Muscle layer of colon (tissue), 2 donors: Measurements from ENCODE around the gene ERI2.
A peak's percentile ranks its signal among the peaks of the same experiment; 100 is the strongest.
"Not testable (repeated sequence)": the region's sequence is repeated elsewhere in the genome, so short reads cannot be mapped to it uniquely, and the experiment has no call there.

Source experiments
- H3K27ac ChIP-seq: one replicate; pipeline ENCODE4 v1.7.0; 2013; ENCODE audit warnings: low read depth, mild to moderate bottlenecking, low read length, moderate library complexity
- H3K27me3 ChIP-seq, 2 donors: one replicate each; pipeline ENCODE4 v1.7.0; 2013; ENCODE audit warnings: low read length in 2 of 2, mild to moderate bottlenecking in 2 of 2; ENCODE audit not compliant: insufficient read depth in 2 of 2, control insufficient read depth in 1 of 2
- H3K36me3 ChIP-seq: one replicate; pipeline ENCODE4 v1.7.0; 2013; ENCODE audit warnings: mild to moderate bottlenecking, low read length; ENCODE audit not compliant: insufficient read depth
- H3K4me1 ChIP-seq: one replicate; pipeline ENCODE4 v1.7.0; 2013; ENCODE audit warnings: mild to moderate bottlenecking, low read length; ENCODE audit not compliant: insufficient read depth
- H3K4me3 ChIP-seq, 2 donors: one replicate each; pipeline ENCODE4 v1.7.0; 2013; ENCODE audit warnings: low read length in 2 of 2, low read depth in 1 of 2, mild to moderate bottlenecking in 1 of 2, moderate library complexity in 1 of 2
- H3K9ac ChIP-seq: one replicate; pipeline ENCODE4 v1.7.0; 2013; ENCODE audit warnings: low read length
- H3K9me3 ChIP-seq: one replicate; pipeline ENCODE4 v1.7.0; 2013; ENCODE audit warnings: mild to moderate bottlenecking, low read length
- donor health status: abdominal sarcoma.
- donor health status: Adenocarcinoma of cecum.

Gene ERI2

DNA sequence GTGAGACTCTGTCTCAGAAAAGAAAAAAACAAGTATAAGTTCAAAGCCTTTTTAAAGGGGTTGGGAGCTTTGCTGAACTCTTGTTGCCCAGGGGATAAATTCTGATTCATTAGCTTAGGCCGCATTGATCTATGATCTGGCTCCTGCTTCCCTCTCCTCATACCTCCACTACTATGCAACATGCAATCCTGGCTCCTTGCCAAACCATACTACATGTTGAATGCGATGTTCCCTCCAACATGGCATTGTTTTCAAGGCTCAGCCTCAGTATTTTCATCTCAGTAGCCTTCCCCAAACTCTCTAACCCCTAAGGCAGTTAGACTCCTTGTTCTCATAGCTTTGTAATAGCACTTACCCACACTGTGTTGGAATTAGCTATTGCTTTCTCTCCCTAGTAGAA is 6.2 kb upstream of the ERI2 start:
- H3K27me3 ChIP-seq = no peaks in the 10 kb centered on the region
- no peak overlapping the region for H3K4me3 ChIP-seq
- no peaks in the 10 kb centered on the region for H3K4me1 ChIP-seq
- H3K9ac ChIP-seq = no peak overlapping the region
- no peaks in the 10 kb centered on the region for H3K36me3 ChIP-seq
- H3K9me3 ChIP-seq = no peaks in the 10 kb centered on the region
- no peak overlapping the region for H3K27ac ChIP-seq

DNA sequence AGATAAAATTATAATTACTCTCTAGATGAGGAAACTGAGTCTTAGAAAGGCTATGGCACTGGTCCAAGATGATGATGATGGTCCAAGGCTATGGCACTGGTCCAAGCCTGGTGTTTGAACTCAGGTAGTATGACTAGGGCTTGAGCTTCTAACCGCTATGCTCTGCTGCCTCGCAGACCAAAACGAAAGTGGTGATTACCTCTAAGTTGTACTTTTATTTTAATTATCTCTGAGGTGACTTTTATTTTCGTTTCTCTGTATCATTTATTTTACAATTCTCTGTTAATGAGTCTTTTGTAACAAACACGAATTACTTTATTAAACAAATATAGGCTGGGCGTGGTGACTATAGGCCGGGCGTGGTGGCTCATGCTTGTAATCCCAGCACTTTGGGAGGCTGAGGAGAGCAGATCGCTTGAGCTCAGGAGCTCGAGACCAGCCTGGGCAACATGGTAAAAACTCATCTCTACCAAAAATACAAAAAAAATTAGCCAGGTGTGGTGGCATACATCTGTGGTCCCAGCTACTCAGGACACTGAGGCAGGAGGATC is 5.7 kb upstream of the ERI2 start:
- Histone ChIP-seq H3K4me3 (no peak overlapping the region), H3K9me3 (no peaks in the 10 kb centered on the region), H3K9ac (no peak overlapping the region), H3K27me3 (no peaks in the 10 kb centered on the region), H3K4me1 (peaks cover 5% of the 10 kb centered on the region), H3K36me3 (no peaks in the 10 kb centered on the region), H3K27ac (no peak overlapping the region)

DNA sequence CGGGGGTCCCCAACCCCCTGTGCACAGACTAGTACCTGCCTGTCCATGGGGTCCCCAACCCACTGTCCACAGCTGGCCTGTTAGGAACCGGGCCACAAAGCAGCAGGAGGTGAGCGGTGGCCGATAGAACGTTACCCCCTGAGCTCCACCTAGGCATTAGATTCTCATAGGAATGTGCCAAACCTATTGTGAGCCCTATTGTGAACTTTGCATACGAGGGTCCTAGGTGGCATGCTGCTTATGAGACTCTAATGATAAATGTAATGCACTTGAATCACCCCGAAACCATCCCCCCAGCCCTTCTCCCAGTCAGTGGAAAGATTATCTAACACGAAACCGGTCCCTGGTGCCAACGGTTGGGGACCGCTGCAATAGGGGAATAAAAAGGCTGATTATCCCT is 1.6 kb upstream of the ERI2 start:
- Histone ChIP-seq H3K36me3 (no peaks in the 10 kb centered on the region), H3K27me3 (no peaks in the 10 kb centered on the region), H3K9me3 (no peaks in the 10 kb centered on the region), H3K4me3 (no peak overlapping the region), H3K4me1 (peaks cover 5% of the 10 kb centered on the region), H3K9ac (no peak overlapping the region), H3K27ac (no peak overlapping the region)

DNA sequence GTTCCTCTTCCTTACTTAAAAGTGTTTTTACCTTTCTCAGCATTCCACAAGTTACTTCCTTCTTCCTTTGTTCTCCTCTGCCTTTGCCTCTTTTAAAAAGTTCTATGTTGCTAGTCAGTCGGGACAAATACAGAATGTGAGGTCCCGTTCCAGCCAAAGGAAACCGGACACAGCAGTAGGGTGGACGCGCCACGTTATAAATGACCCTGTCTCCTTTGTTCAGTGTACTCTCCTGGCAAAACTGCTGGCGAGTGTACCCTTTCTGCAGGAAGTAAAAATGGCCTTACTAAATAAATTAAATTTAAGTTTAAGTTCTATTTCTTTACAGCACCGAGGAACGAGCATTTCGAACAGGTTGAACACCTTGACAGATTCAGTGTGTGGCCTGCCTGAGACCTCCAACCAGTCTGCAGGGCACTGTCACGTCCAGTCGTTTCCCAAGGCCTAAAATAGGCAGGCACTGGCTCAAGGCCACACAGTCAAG is 546 bp downstream of the ERI2 start:
- H3K27me3 ChIP-seq, H3K4me1 ChIP-seq, H3K9me3 ChIP-seq, H3K36me3 ChIP-seq: not testable (repeated sequence)
- peak overlapping the region; percentile 83 for H3K27ac ChIP-seq
- peak overlapping the region; percentile 93 to 95 for H3K4me3 ChIP-seq
- peak overlapping the region; percentile 74 for H3K9ac ChIP-seq

GRCh38 chr16:20803561-20804214 is 2.6 kb downstream of the ERI2 start:
- H3K9ac ChIP-seq = no peak overlapping the region
- no peak overlapping the region for H3K4me3 ChIP-seq

DNA sequence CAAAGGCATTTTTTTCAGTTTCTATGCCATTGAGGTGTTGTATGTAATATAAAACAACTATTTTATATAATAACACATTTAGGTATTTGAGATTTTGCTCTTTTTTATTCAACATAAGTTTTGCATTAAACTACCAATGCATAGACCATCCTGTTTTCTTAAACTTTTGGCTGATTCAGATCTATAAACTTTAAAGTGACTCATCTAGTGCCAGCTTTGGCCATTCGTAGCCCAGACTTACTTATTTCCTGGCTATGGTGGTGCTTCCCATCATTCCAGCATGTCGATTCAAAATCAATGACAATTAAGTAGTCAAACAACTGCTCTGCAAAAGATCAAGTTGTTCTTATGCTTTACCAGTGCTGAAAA is 3.1 kb downstream of the ERI2 start:
- H3K9me3 ChIP-seq = no peaks in the 10 kb centered on the region
- H3K27ac ChIP-seq = no peak overlapping the region
- H3K4me3 ChIP-seq = no peak overlapping the region
- no peak overlapping the region for H3K9ac ChIP-seq
- no peaks in the 10 kb centered on the region for H3K27me3 ChIP-seq
- peaks cover 5% of the 10 kb centered on the region for H3K4me1 ChIP-seq
- H3K36me3 ChIP-seq = peaks cover 2% of the 10 kb centered on the region

More at GRCh38 chr16:20803561-20804214, 2.6 kb downstream of the ERI2 start:
- Histone ChIP-seq H3K36me3 (no peaks in the 10 kb centered on the region), H3K27me3 (no peaks in the 10 kb centered on the region), H3K4me1 (peaks cover 5% of the 10 kb centered on the region), H3K27ac (no peak overlapping the region), H3K9me3 (no peaks in the 10 kb centered on the region)

DNA sequence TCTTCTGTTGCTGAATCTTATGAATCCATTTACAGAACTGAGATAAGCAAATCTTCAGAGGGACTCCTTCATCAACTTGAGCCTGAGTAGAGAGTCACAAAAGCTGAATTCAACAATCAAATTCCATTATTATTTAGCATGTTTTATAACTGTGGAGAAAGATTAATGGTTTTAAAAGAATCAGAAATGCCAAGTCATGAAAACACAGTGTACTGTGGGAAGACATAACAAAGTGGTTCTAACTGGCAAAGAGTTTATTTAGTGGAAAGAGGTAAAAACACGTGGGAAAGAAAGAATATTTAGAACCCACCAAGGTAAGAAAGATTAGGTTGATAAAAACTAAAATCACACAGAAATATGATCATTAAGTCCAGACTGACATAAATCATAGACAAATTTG is 5.0 kb downstream of the ERI2 start:
- no peak overlapping the region for H3K27ac ChIP-seq
- no peaks in the 10 kb centered on the region for H3K9me3 ChIP-seq
- H3K27me3 ChIP-seq = no peaks in the 10 kb centered on the region
- no peak overlapping the region for H3K4me3 ChIP-seq
- H3K36me3 ChIP-seq = peaks cover 9% of the 10 kb centered on the region
- no peak overlapping the region for H3K9ac ChIP-seq
- no peaks in the 10 kb centered on the region for H3K4me1 ChIP-seq

DNA sequence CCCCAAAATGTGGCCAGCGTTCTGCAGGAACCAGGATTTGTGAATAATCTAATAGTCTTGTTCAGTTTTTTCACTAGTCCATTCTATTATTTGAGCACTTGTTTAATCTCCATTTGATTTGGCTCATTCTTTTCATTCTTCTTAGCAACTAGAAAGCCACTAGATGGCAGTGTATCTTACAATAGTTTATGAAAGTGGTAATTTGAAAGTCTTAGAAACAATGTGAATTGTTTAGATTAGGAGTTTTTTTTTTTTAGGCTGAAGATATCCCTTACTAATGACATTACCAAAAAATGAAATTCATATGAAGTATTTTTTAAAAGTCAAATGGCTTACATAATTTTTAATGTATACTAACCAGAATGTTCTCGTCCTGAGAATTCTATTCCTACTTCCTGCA is 6.7 kb downstream of the ERI2 start:
- Histone ChIP-seq H3K9ac (no peak overlapping the region), H3K27me3 (no peaks in the 10 kb centered on the region), H3K4me3 (no peak overlapping the region), H3K4me1 (no peaks in the 10 kb centered on the region), H3K27ac (no peak overlapping the region), H3K36me3 (peaks cover 9% of the 10 kb centered on the region), H3K9me3 (no peaks in the 10 kb centered on the region)

DNA sequence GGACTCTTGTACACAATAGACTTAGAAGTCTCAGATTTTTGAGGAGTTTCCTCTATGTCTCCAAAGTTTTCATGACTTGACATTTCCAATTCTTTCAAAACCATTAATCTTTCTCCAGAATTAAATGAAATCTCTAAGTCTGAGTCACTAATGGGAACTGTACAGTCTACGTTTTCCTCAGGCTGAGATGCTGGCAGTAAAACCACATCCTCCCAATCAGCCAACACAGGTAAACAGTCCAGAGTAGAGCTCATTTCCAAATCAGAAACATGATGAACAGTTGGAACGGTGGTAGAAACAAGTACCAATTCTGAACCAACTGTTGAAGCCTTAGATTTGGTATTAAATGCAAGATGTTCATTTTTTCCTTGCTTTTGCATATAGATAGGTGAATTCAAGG is 7.9 kb downstream of the ERI2 start:
- H3K4me3 ChIP-seq = no peak overlapping the region
- no peaks in the 10 kb centered on the region for H3K27me3 ChIP-seq
- H3K4me1 ChIP-seq = no peaks in the 10 kb centered on the region
- H3K9ac ChIP-seq = no peak overlapping the region
- no peak overlapping the region for H3K27ac ChIP-seq
- peaks cover 9% of the 10 kb centered on the region for H3K36me3 ChIP-seq
- H3K9me3 ChIP-seq = no peaks in the 10 kb centered on the region

DNA sequence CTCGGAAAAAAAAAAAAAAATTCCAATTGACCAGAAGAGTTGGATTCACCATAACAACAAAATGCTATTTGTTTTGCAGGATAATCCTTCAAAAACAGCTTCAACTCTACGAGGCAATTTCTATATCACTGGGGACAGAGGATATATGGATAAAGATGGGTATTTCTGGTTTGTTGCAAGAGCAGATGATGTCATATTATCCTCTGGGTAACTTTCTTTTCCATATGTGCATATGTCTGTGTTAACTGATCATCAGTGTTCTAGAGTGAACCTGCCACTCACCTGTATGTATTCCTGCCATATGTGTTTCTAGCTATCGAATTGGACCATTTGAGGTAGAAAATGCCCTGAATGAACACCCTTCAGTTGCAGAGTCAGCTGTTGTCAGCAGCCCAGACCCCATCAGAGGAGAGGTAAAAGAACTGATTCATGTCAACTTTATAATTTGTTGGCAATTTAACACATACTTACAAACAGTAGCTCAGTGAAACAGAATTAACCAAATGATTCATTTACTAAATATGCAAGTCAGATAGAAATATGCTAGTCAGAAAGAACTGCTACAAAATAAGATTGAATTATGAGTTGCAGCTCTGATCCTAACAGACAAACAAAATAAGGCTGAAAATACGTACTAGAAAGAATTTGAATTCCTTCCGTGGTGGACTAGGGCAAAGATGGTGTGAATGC is 14.2 kb downstream of the ERI2 start:
- H3K9ac ChIP-seq = no peak overlapping the region
- no peak overlapping the region for H3K27ac ChIP-seq
- no peaks in the 10 kb centered on the region for H3K4me1 ChIP-seq
- no peak overlapping the region for H3K4me3 ChIP-seq
- no peaks in the 10 kb centered on the region for H3K27me3 ChIP-seq
- no peaks in the 10 kb centered on the region for H3K9me3 ChIP-seq
- no peaks in the 10 kb centered on the region for H3K36me3 ChIP-seq

DNA sequence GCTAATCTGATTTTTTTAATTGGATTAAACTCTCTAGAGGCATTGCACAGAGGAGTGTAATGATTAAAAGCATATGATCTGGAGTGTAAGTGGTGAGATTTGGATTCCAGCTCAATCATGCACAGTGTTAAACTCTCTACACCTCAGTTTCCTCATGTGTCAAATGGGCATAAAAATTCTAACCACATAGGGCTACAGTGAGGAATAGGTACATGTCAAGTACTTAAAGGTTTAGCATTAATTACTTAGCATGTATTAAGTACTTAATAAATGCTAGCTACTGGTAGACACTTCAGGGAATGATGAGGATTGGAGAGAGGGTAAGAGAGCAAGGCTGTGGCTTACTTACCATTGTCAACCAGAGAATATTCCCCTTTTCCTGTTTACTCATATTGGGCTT is 17.1 kb downstream of the ERI2 start:
- Histone ChIP-seq H3K36me3 (no peaks in the 10 kb centered on the region), H3K27me3 (no peaks in the 10 kb centered on the region), H3K4me1 (no peaks in the 10 kb centered on the region), H3K27ac (no peak overlapping the region), H3K9me3 (no peaks in the 10 kb centered on the region), H3K4me3 (no peak overlapping the region), H3K9ac (no peak overlapping the region)

DNA sequence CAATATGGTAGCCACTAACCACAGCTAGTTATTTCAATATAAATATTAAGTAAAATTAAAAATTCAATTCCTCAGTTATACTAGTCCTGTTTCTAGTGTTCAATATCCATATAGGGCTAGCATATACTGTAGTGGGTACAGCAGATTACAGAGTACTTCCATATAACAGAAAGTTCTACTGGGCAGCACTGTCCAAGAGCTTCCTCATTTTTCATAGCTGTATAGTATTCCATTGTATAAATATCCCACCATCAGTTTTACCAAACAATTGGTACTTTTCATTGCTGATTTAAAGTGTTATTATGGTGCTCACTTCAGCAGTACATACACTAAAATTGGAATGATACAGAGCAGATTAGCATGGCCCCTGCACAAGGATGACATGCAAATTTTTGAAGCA is 22.1 kb downstream of the ERI2 start:
- Histone ChIP-seq H3K4me1 (no peaks in the 10 kb centered on the region), H3K36me3 (no peaks in the 10 kb centered on the region), H3K27me3 (no peaks in the 10 kb centered on the region)

More for the DNA sequence above, 22.1 kb downstream of the ERI2 start:
- Histone ChIP-seq H3K27ac (no peak overlapping the region), H3K4me3 (no peak overlapping the region), H3K9me3 (no peaks in the 10 kb centered on the region), H3K9ac (no peak overlapping the region)
